ENCODE results near the gene PLBD2.

GRCh38 chr12:113333877-113334785 is 24.3 kb upstream of the PLBD2 start:
- no peak for TF ChIP-seq CTCF (conservative IDR thresholded peaks at IDR 0.05; ENCODE audit: low read length)
- no peak for TF ChIP-seq EZH2phosphoT487 (IDR thresholded peaks at IDR 0.05; ENCODE audit: borderline replicate concordance, low read depth, low read length)

Measured in OCI-LY7 (cell line).